ENCODE data around the gene BCLAF1. TPM values are rescaled to one million over a fixed set of nuclear protein-coding genes. Genes with fewer than 3 reads are reported as not detected.

BCLAF1 gene
- total and polyA plus RNA-seq, 9 of the 15 experiments (the other 6 are each of a cell fraction or from before 2014, with no cell fraction given): 65.4 to 286 (median 165) TPM

DNA sequence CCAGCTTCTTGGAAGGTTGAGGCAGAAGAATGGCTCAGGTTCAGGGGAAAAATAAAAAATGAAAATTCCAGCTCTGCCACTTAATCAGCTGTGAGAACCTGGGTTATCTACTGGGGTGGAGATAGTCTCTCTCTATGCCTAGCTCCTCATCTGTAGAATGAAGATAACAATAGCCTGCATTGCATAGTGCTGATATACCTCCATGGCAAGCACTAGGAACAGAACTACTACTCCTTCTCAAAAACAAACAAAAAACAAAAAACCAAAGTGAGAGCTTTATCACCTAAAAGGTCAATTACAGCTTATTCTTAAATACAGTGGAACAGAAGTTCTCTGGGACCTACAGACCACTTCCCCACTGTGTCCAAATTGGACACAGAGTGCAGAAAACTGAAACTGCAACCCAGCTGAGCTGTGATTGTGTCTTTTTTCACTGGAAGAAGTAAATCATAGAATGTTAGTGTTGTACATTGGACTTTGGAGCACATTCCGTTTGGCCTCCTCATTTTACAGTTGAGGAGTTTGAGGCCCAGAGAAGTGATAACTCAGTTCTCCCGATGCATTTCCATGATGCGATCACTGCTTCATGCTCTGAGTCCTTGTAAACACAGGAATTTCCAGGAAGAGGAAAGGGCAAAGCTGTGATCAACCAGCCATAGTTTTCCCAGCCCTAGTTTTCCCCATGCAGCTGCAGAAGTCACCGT, 62.8 kb downstream of the BCLAF1 start (continued):
- TF ChIP-seq, protein P1, sequence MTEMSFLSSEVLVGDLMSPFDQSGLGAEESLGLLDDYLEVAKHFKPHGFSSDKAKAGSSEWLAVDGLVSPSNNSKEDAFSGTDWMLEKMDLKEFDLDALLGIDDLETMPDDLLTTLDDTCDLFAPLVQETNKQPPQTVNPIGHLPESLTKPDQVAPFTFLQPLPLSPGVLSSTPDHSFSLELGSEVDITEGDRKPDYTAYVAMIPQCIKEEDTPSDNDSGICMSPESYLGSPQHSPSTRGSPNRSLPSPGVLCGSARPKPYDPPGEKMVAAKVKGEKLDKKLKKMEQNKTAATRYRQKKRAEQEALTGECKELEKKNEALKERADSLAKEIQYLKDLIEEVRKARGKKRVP (CRISPR knock-in tag; IDR thresholded peaks at IDR 0.05): peak; percentile 53; the same call in 1 of the 2 replicates
- TF ChIP-seq POLR3G (IDR thresholded peaks at IDR 0.05; ENCODE audit: extremely low read depth, insufficient read length, insufficient replicate concordance) (no peak), ZNF12 (CRISPR knock-in tag; IDR thresholded peaks at IDR 0.05) (no peak), HLTF (IDR thresholded peaks at IDR 0.05) (peak; percentile 93), ZBED1 (IDR thresholded peaks at IDR 0.05) (peak; percentile 42; the same call in 1 of the 2 replicates), POU5F1 (IDR thresholded peaks at IDR 0.05; ENCODE audit: borderline replicate concordance, low read depth, low read length, partially characterized antibody) (no peak), RBM17 (IDR thresholded peaks at IDR 0.05; ENCODE audit: borderline replicate concordance, low read depth, low read length) (no peak), HEY1 (CRISPR knock-in tag; IDR thresholded peaks at IDR 0.05; ENCODE audit: borderline replicate concordance) (no peak)
- TF ChIP-seq, protein P2, sequence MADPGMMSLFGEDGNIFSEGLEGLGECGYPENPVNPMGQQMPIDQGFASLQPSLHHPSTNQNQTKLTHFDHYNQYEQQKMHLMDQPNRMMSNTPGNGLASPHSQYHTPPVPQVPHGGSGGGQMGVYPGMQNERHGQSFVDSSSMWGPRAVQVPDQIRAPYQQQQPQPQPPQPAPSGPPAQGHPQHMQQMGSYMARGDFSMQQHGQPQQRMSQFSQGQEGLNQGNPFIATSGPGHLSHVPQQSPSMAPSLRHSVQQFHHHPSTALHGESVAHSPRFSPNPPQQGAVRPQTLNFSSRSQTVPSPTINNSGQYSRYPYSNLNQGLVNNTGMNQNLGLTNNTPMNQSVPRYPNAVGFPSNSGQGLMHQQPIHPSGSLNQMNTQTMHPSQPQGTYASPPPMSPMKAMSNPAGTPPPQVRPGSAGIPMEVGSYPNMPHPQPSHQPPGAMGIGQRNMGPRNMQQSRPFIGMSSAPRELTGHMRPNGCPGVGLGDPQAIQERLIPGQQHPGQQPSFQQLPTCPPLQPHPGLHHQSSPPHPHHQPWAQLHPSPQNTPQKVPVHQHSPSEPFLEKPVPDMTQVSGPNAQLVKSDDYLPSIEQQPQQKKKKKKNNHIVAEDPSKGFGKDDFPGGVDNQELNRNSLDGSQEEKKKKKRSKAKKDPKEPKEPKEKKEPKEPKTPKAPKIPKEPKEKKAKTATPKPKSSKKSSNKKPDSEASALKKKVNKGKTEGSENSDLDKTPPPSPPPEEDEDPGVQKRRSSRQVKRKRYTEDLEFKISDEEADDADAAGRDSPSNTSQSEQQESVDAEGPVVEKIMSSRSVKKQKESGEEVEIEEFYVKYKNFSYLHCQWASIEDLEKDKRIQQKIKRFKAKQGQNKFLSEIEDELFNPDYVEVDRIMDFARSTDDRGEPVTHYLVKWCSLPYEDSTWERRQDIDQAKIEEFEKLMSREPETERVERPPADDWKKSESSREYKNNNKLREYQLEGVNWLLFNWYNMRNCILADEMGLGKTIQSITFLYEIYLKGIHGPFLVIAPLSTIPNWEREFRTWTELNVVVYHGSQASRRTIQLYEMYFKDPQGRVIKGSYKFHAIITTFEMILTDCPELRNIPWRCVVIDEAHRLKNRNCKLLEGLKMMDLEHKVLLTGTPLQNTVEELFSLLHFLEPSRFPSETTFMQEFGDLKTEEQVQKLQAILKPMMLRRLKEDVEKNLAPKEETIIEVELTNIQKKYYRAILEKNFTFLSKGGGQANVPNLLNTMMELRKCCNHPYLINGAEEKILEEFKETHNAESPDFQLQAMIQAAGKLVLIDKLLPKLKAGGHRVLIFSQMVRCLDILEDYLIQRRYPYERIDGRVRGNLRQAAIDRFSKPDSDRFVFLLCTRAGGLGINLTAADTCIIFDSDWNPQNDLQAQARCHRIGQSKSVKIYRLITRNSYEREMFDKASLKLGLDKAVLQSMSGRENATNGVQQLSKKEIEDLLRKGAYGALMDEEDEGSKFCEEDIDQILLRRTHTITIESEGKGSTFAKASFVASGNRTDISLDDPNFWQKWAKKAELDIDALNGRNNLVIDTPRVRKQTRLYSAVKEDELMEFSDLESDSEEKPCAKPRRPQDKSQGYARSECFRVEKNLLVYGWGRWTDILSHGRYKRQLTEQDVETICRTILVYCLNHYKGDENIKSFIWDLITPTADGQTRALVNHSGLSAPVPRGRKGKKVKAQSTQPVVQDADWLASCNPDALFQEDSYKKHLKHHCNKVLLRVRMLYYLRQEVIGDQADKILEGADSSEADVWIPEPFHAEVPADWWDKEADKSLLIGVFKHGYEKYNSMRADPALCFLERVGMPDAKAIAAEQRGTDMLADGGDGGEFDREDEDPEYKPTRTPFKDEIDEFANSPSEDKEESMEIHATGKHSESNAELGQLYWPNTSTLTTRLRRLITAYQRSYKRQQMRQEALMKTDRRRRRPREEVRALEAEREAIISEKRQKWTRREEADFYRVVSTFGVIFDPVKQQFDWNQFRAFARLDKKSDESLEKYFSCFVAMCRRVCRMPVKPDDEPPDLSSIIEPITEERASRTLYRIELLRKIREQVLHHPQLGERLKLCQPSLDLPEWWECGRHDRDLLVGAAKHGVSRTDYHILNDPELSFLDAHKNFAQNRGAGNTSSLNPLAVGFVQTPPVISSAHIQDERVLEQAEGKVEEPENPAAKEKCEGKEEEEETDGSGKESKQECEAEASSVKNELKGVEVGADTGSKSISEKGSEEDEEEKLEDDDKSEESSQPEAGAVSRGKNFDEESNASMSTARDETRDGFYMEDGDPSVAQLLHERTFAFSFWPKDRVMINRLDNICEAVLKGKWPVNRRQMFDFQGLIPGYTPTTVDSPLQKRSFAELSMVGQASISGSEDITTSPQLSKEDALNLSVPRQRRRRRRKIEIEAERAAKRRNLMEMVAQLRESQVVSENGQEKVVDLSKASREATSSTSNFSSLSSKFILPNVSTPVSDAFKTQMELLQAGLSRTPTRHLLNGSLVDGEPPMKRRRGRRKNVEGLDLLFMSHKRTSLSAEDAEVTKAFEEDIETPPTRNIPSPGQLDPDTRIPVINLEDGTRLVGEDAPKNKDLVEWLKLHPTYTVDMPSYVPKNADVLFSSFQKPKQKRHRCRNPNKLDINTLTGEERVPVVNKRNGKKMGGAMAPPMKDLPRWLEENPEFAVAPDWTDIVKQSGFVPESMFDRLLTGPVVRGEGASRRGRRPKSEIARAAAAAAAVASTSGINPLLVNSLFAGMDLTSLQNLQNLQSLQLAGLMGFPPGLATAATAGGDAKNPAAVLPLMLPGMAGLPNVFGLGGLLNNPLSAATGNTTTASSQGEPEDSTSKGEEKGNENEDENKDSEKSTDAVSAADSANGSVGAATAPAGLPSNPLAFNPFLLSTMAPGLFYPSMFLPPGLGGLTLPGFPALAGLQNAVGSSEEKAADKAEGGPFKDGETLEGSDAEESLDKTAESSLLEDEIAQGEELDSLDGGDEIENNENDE (IDR thresholded peaks at IDR 0.05; ENCODE audit: low read depth, low read length): no peak
- TF ChIP-seq, protein P3, sequence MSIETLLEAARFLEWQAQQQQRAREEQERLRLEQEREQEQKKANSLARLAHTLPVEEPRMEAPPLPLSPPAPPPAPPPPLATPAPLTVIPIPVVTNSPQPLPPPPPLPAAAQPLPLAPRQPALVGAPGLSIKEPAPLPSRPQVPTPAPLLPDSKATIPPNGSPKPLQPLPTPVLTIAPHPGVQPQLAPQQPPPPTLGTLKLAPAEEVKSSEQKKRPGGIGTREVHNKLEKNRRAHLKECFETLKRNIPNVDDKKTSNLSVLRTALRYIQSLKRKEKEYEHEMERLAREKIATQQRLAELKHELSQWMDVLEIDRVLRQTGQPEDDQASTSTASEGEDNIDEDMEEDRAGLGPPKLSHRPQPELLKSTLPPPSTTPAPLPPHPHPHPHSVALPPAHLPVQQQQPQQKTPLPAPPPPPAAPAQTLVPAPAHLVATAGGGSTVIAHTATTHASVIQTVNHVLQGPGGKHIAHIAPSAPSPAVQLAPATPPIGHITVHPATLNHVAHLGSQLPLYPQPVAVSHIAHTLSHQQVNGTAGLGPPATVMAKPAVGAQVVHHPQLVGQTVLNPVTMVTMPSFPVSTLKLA (conservative IDR thresholded peaks at IDR 0.05): peak in 1 of 2 experiments; percentile 41; a peak in 1 of 4 replicates
- TF ChIP-seq, protein P4, sequence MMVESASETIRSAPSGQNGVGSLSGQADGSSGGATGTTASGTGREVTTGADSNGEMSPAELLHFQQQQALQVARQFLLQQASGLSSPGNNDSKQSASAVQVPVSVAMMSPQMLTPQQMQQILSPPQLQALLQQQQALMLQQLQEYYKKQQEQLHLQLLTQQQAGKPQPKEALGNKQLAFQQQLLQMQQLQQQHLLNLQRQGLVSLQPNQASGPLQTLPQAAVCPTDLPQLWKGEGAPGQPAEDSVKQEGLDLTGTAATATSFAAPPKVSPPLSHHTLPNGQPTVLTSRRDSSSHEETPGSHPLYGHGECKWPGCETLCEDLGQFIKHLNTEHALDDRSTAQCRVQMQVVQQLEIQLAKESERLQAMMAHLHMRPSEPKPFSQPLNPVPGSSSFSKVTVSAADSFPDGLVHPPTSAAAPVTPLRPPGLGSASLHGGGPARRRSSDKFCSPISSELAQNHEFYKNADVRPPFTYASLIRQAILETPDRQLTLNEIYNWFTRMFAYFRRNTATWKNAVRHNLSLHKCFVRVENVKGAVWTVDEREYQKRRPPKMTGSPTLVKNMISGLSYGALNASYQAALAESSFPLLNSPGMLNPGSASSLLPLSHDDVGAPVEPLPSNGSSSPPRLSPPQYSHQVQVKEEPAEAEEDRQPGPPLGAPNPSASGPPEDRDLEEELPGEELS (CRISPR knock-in tag; IDR thresholded peaks at IDR 0.05; ENCODE audit: borderline replicate concordance): no peak
